KMS-11 (cell line): ENCODE data around the gene CFAP119.

Source experiments
- H2AFZ ChIP-seq: fragments of 200-600 bp; sonication (generic); 2 replicates; pipeline ENCODE4 v1.6.1; 2016; ENCODE audit warnings: antibody characterized with exemption, mixed run types, low read depth
- H3K27ac ChIP-seq: fragments of 200-600 bp; sonication (generic); 2 replicates; pipeline ENCODE4 v1.6.1; 2016; ENCODE audit warnings: mild to moderate bottlenecking, mixed run types
- H3K27me3 ChIP-seq: fragments of 200-600 bp; sonication (generic); 2 replicates; pipeline ENCODE4 v1.6.1; 2017; ENCODE audit warnings: mild to moderate bottlenecking, low read depth, mixed run types, moderate library complexity; ENCODE audit not compliant: insufficient read depth
- H3K36me3 ChIP-seq: fragments of 200-600 bp; sonication (generic); 2 replicates; pipeline ENCODE4 v1.6.1; 2017; ENCODE audit warnings: mild to moderate bottlenecking, mixed run types; ENCODE audit not compliant: insufficient read depth
- H3K4me1 ChIP-seq: fragments of 200-600 bp; sonication (generic); 2 replicates; pipeline ENCODE4 v1.6.1; 2016; ENCODE audit warnings: mild to moderate bottlenecking, low read depth, mixed run types; ENCODE audit not compliant: poor library complexity, severe bottlenecking
- H3K4me2 ChIP-seq: fragments of 200-600 bp; sonication (generic); 2 replicates; pipeline ENCODE4 v1.7.0; 2016; ENCODE audit warnings: mild to moderate bottlenecking, mixed run types
- H3K4me3 ChIP-seq: fragments of 200-600 bp; sonication (generic); IDR thresholded peaks from 2 replicates; pipeline ENCODE4 v1.6.1; 2017; ENCODE audit warnings: low read depth, low read length, mixed read lengths; ENCODE audit not compliant: insufficient read depth
- H3K79me2 ChIP-seq: fragments of 200-600 bp; sonication (generic); 2 replicates; pipeline ENCODE4 v1.6.1; 2016; ENCODE audit warnings: low read depth, mixed run types; ENCODE audit not compliant: insufficient read depth
- H3K9ac ChIP-seq: fragments of 200-600 bp; sonication (generic); 2 replicates; pipeline ENCODE4 v1.6.1; 2016; ENCODE audit warnings: mild to moderate bottlenecking, mixed run types
- H4K20me1 ChIP-seq: fragments of 200-600 bp; sonication (generic); 2 replicates; pipeline ENCODE4 v1.6.1; 2016; ENCODE audit warnings: mild to moderate bottlenecking, mixed run types; ENCODE audit not compliant: insufficient read depth
- CTCF ChIP-seq: fragments of 200-600 bp; sonication (generic); conservative IDR thresholded peaks from 2 replicates; pipeline ENCODE4 v1.6.1; 2017; ENCODE audit warnings: low read depth, mild to moderate bottlenecking, antibody characterized with exemption, low read length, moderate library complexity, mixed read lengths

CFAP119 gene

GRCh38 chr16:30720086-30720485, 41.8 kb downstream of the CFAP119 start:
- H3K27ac ChIP-seq = no peak overlapping the region
- H3K36me3 ChIP-seq = peaks cover 57% of the 10 kb centered on the region; the same call in 1 of the 2 replicates
- H3K4me2 ChIP-seq = no peak overlapping the region
- no peak overlapping the region for H2AFZ ChIP-seq
- H3K4me1 ChIP-seq = peaks cover 6% of the 10 kb centered on the region
- no peak overlapping the region for H3K9ac ChIP-seq
- peaks cover 34% of the 10 kb centered on the region; the same call in 1 of the 2 replicates for H3K79me2 ChIP-seq
- no peak for TF ChIP-seq CTCF
- no peak overlapping the region for H3K4me3 ChIP-seq
- no peaks in the 10 kb centered on the region for H3K27me3 ChIP-seq
- 0 out of 2 replicates have a peak, but pooled peaks cover 3% of the 10 kb centered on the region for H4K20me1 ChIP-seq

- Histone ChIP-seq H3K36me3 (peaks cover 56% of the 10 kb centered on the region; the same call in 1 of the 2 replicates), H2AFZ (no peak overlapping the region), H3K4me2 (no peak overlapping the region), H3K4me3 (no peak overlapping the region), H3K27me3 (no peaks in the 10 kb centered on the region), H3K27ac (no peak overlapping the region), H3K79me2 (peaks cover 33% of the 10 kb centered on the region; the same call in 1 of the 2 replicates), H3K9ac (no peak overlapping the region), H3K4me1 (peaks cover 6% of the 10 kb centered on the region), H4K20me1 (0 out of 2 replicates have a peak, but pooled peaks cover 3% of the 10 kb centered on the region)
- TF ChIP-seq CTCF = no peak
Observed at GRCh38 chr16:30715750-30716445, 46.0 kb downstream of the CFAP119 start.

GRCh38 chr16:30711712-30712111, 50.1 kb downstream of the CFAP119 start:
- no peak overlapping the region for H3K4me3 ChIP-seq
- no peaks in the 10 kb centered on the region for H3K4me1 ChIP-seq
- H3K4me2 ChIP-seq = no peak overlapping the region
- no peaks in the 10 kb centered on the region for H3K27me3 ChIP-seq
- no peak overlapping the region for H2AFZ ChIP-seq
- H3K9ac ChIP-seq = no peak overlapping the region
- H3K79me2 ChIP-seq = peaks cover 13% of the 10 kb centered on the region; the same call in 1 of the 2 replicates
- no peak for TF ChIP-seq CTCF
- 0 out of 2 replicates have a peak, but pooled peaks cover 3% of the 10 kb centered on the region for H4K20me1 ChIP-seq
- H3K36me3 ChIP-seq = peaks cover 47% of the 10 kb centered on the region; the same call in 1 of the 2 replicates
- no peak overlapping the region for H3K27ac ChIP-seq

- no peak for TF ChIP-seq CTCF
- Histone ChIP-seq H3K4me2 (no peak overlapping the region), H2AFZ (no peak overlapping the region), H3K4me3 (no peak overlapping the region), H3K4me1 (no peaks in the 10 kb centered on the region), H4K20me1 (no peaks in the 10 kb centered on the region), H3K27ac (no peak overlapping the region), H3K9ac (no peak overlapping the region), H3K79me2 (peaks cover 7% of the 10 kb centered on the region; the same call in 1 of the 2 replicates), H3K36me3 (peaks cover 48% of the 10 kb centered on the region; the same call in 1 of the 2 replicates), H3K27me3 (no peaks in the 10 kb centered on the region)
Observed at GRCh38 chr16:30710971-30711370, 50.9 kb downstream of the CFAP119 start.
